ENCODE data around the gene PUS10. TPM values are rescaled to one million over a fixed set of nuclear protein-coding genes. Genes with fewer than 3 reads are reported as not detected.

PUS10 gene
- total and polyA plus RNA-seq, 2 of the 13 experiments (the other 11 are each of a cell fraction or from before 2014, with no cell fraction given), result 41.4 to 44.3 TPM

GRCh38 chr2:60979231-60979630 lies 38.8 kb downstream of the PUS10 start:
- Histone ChIP-seq H3K27ac (ENCODE audit: extremely low read length, insufficient read depth, low read length) (no peak overlapping the region), H3K9ac (ENCODE audit: insufficient read depth, low read depth, low read length) (no peak overlapping the region), H3K27me3 (ENCODE audit: control insufficient read depth in 1 of 2, insufficient read depth in 2 of 2, low read length in 2 of 2) (no peaks in the 10 kb centered on the region), H3K79me2 (ENCODE audit: insufficient read depth, low read length) (peaks cover 3% of the 10 kb centered on the region), H3K4me1 (ENCODE audit: insufficient read depth, low read length) (no peaks in the 10 kb centered on the region), H3K36me3 (replicated peaks in 1 of 2; ENCODE audit: control insufficient read depth in 1 of 2, insufficient read depth in 2 of 2, low read length in 2 of 2) (peaks cover 17 to 47% of the 10 kb centered on the region in 2 experiments), H4K20me1 (ENCODE audit: insufficient read depth, low read length) (no peaks in the 10 kb centered on the region), H3K9me3 (ENCODE audit: low read length) (no peaks in the 10 kb centered on the region), H3K4me2 (ENCODE audit: low read depth, low read length) (no peak overlapping the region), H3K4me3 (replicated peaks in 1 of 3; ENCODE audit: insufficient read depth in 1 of 3, low read depth in 2 of 3, low read length in 3 of 3) (no peak overlapping the region), H2AFZ (ENCODE audit: low read length) (no peak overlapping the region)
- 92% methylated on average over 4 of the region's 4 CpGs for WGBS (ENCODE audit: low lambda C conversion rate)
- ATAC-seq, result no peak
- no TSS peak for BruUV-seq (replicated peaks)
- intact Hi-C loops (cut with micrococcal nuclease; ENCODE audit: unreplicated experiment) (no loop called here), in situ Hi-C loops (cut with HindIII; ENCODE audit: extremely low pct_ligation_motif_present, low pct_unique_long_range_greater_than_20kb) (no loop called here)
- DNase-seq (ENCODE audit: low spot score), result no peak
- no peak for TF ChIP-seq SMARCE1 (IDR thresholded peaks at IDR 0.05; ENCODE audit: borderline replicate concordance)
- TF ChIP-seq, protein P1, sequence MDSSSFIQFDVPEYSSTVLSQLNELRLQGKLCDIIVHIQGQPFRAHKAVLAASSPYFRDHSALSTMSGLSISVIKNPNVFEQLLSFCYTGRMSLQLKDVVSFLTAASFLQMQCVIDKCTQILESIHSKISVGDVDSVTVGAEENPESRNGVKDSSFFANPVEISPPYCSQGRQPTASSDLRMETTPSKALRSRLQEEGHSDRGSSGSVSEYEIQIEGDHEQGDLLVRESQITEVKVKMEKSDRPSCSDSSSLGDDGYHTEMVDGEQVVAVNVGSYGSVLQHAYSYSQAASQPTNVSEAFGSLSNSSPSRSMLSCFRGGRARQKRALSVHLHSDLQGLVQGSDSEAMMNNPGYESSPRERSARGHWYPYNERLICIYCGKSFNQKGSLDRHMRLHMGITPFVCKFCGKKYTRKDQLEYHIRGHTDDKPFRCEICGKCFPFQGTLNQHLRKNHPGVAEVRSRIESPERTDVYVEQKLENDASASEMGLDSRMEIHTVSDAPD (CRISPR knock-in tag; IDR thresholded peaks at IDR 0.05), result no peak
- no peak for TF ChIP-seq EED (CRISPR knock-in tag; IDR thresholded peaks at IDR 0.05)
- no peak for TF ChIP-seq ZNF768 (CRISPR knock-in tag; IDR thresholded peaks at IDR 0.05)
- TF ChIP-seq SSRP1 (CRISPR knock-in tag; IDR thresholded peaks at IDR 0.05), result no peak
- no peak for TF ChIP-seq MIER3 (CRISPR knock-in tag; IDR thresholded peaks at IDR 0.05; ENCODE audit: borderline replicate concordance)
- no peak for TF ChIP-seq PBX3 (CRISPR knock-in tag; IDR thresholded peaks at IDR 0.05; ENCODE audit: borderline replicate concordance)
- TF ChIP-seq NFRKB (IDR thresholded peaks at IDR 0.05), result no peak
- TF ChIP-seq ZNF446 (CRISPR knock-in tag; IDR thresholded peaks at IDR 0.05), result no peak
- TF ChIP-seq TAF15 (IDR thresholded peaks at IDR 0.05; ENCODE audit: low read depth, low read length, poor library complexity, severe bottlenecking), result no peak
- no peak for TF ChIP-seq PLRG1 (conservative IDR thresholded peaks at IDR 0.05)
- no peak for FAIRE-seq
- CTCF ChIA-PET (ENCODE audit: low intra/inter-chr PET ratio, low total read pairs), result no interaction called here
- POLR2A ChIA-PET, result no interaction called here

Data from HepG2 (cell line).